Measurements from ENCODE around the gene TLR7. TPM values are rescaled to one million over a fixed set of nuclear protein-coding genes. Genes with fewer than 3 reads are reported as not detected.

Gene TLR7
- polyA plus RNA-seq, 2 of the 4 experiments (the other 2 are of a cell fraction): not detected

DNA sequence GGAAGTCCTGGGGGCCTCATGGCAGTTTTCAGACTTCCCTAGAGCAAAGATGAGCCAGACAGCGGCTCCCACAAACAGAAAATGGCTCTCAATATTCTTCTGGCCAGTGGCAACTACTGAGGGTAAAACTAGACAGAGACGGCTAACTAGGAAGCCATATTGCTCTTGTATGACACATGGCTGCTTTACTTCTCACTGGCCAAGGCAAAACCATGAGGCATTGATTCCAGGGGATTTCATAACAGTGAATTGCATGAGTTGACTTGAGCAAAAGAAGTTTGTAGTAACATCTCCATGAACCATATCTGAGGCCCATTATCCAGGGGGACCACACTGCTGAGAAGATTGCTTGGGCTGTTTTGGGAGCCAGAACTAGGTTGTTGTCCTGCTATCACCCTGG, 25.8 kb downstream of the TLR7 start:
- no peak for DNase-seq (ENCODE audit: low read depth in 1 of 2, low spot score in 1 of 2)
- no peaks in the 10 kb centered on the region for H3K4me1 ChIP-seq
- no peak overlapping the region for H3K4me3 ChIP-seq
- no peak for FAIRE-seq
- ATAC-seq: no peak
- CTCF ChIA-PET: no interaction called here
- POLR2A ChIA-PET: no interaction called here
- H3K4me2 ChIP-seq: no peak overlapping the region
- TF ChIP-seq, protein P1, sequence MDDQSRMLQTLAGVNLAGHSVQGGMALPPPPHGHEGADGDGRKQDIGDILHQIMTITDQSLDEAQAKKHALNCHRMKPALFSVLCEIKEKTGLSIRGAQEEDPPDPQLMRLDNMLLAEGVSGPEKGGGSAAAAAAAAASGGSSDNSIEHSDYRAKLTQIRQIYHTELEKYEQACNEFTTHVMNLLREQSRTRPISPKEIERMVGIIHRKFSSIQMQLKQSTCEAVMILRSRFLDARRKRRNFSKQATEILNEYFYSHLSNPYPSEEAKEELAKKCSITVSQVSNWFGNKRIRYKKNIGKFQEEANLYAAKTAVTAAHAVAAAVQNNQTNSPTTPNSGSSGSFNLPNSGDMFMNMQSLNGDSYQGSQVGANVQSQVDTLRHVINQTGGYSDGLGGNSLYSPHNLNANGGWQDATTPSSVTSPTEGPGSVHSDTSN (IDR thresholded peaks at IDR 0.05): no peak
- TF ChIP-seq HOXB5 (CRISPR knock-in tag; IDR thresholded peaks at IDR 0.05): no peak
- TF ChIP-seq ZC3H11A (IDR thresholded peaks at IDR 0.05): no peak
- TF ChIP-seq, protein P2, sequence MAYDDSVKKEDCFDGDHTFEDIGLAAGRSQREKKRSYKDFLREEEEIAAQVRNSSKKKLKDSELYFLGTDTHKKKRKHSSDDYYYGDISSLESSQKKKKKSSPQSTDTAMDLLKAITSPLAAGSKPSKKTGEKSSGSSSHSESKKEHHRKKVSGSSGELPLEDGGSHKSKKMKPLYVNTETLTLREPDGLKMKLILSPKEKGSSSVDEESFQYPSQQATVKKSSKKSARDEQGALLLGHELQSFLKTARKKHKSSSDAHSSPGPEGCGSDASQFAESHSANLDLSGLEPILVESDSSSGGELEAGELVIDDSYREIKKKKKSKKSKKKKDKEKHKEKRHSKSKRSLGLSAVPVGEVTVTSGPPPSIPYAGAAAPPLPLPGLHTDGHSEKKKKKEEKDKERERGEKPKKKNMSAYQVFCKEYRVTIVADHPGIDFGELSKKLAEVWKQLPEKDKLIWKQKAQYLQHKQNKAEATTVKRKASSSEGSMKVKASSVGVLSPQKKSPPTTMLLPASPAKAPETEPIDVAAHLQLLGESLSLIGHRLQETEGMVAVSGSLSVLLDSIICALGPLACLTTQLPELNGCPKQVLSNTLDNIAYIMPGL (CRISPR knock-in tag; IDR thresholded peaks at IDR 0.05; ENCODE audit: borderline replicate concordance): no peak
- TF ChIP-seq, protein P3, sequence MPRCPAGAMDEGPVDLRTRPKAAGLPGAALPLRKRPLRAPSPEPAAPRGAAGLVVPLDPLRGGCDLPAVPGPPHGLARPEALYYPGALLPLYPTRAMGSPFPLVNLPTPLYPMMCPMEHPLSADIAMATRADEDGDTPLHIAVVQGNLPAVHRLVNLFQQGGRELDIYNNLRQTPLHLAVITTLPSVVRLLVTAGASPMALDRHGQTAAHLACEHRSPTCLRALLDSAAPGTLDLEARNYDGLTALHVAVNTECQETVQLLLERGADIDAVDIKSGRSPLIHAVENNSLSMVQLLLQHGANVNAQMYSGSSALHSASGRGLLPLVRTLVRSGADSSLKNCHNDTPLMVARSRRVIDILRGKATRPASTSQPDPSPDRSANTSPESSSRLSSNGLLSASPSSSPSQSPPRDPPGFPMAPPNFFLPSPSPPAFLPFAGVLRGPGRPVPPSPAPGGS (IDR thresholded peaks at IDR 0.05): no peak
- TF ChIP-seq FOSB (CRISPR knock-in tag; IDR thresholded peaks at IDR 0.05): no peak
- TF ChIP-seq ZFP36 (IDR thresholded peaks at IDR 0.05; ENCODE audit: borderline replicate concordance, partially characterized antibody): no peak
- TF ChIP-seq REST (IDR thresholded peaks at IDR 0.05): no peak
- no peak for TF ChIP-seq HDAC2 (IDR thresholded peaks at IDR 0.05)
- no peak for TF ChIP-seq SREBF2 (IDR thresholded peaks at IDR 0.05)
- no peak for TF ChIP-seq PHF8 (IDR thresholded peaks at IDR 0.05; ENCODE audit: borderline replicate concordance, low read depth)
- no peak for TF ChIP-seq KDM5A (IDR thresholded peaks at IDR 0.05)
- TF ChIP-seq MAFK (IDR thresholded peaks at IDR 0.05; ENCODE audit: partially characterized antibody): no peak
- no peaks in the 10 kb centered on the region for H3K9me3 ChIP-seq
- H3K27ac ChIP-seq: no peak overlapping the region
- WGBS (ENCODE audit: missing lambda C conversion rate): 58% methylated on average over 2 of the region's 2 CpGs

DNA sequence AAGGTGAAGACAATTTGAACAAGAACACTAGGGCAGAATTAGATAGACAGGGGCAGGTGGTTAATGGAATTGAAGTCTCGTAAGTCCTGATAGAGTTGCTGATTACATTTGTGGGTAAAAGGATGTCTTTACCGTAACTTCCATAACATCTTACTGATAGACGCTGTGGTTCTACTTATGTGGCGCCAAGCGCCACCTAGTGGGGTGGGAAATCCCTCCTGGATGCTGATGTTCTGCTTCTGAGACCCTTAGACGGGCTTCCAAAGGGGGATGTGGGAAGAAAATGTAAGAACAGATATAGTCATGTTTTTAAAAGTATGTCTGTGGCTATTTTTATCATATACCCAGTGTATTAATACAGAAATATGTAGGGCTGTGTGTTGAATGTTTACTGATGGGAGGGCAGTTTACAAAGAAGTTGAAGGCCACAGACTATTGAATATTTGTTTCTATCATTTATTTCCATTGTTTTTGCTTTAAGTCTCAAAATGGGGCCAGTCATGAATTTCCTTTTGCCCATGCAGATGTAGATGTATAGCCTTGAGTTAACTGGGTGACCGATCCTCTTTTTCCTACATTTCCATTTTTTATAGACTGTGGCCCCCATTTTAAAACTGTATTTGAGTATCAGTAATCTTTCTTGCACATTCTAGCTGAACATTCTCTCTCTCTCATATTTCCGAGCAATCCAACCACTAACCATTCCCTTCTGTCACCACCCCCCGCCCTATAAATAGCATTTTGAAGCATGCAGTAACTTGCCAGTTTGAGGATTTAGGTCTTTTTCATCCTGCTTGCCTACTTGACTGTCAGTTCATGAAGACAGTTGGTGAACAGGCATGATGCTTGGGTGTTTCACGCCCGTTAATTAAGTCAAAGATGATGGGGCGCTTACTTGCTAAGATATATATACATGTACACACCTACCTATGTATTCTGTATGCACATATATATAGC, 27.5 kb downstream of the TLR7 start:
- no peaks in the 10 kb centered on the region for H3K9me3 ChIP-seq
- H3K4me1 ChIP-seq: no peaks in the 10 kb centered on the region
- DNase-seq (ENCODE audit: low read depth in 1 of 2, low spot score in 1 of 2) (peak; percentile 21 to 33), ATAC-seq (peak in 1 of 2 experiments; percentile 69; a peak in 3 of 6 replicates), FAIRE-seq (no peak)
- no peak overlapping the region for H3K4me3 ChIP-seq
- H3K4me2 ChIP-seq: no peak overlapping the region
- no peak overlapping the region for H3K27ac ChIP-seq
- WGBS (ENCODE audit: missing lambda C conversion rate): 56% methylated on average over 12 of the region's 12 CpGs
- ChIA-PET CTCF (no interaction called here), POLR2A (no interaction called here)
- TF ChIP-seq, protein P4, sequence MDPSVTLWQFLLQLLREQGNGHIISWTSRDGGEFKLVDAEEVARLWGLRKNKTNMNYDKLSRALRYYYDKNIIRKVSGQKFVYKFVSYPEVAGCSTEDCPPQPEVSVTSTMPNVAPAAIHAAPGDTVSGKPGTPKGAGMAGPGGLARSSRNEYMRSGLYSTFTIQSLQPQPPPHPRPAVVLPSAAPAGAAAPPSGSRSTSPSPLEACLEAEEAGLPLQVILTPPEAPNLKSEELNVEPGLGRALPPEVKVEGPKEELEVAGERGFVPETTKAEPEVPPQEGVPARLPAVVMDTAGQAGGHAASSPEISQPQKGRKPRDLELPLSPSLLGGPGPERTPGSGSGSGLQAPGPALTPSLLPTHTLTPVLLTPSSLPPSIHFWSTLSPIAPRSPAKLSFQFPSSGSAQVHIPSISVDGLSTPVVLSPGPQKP (IDR thresholded peaks at IDR 0.05; ENCODE audit: low read depth, low read length): no peak
- TF ChIP-seq NR3C1 (IDR thresholded peaks at IDR 0.05) (no peak), CHD2 (IDR thresholded peaks at IDR 0.05; ENCODE audit: low read length, partially characterized antibody) (no peak), JUNB (IDR thresholded peaks at IDR 0.05) (no peak), POLR2AphosphoS2 (conservative IDR thresholded peaks at IDR 0.05; ENCODE audit: low read length) (no peak), ESRRA (IDR thresholded peaks at IDR 0.05; ENCODE audit: borderline replicate concordance, low read length) (no peak), MYC (IDR thresholded peaks at IDR 0.05; ENCODE audit: borderline replicate concordance, low read length) (no peak), PHF8 (IDR thresholded peaks at IDR 0.05; ENCODE audit: borderline replicate concordance, low read depth) (no peak), RNF2 (IDR thresholded peaks at IDR 0.05; ENCODE audit: borderline replicate concordance, low read depth) (no peak), KDM5A (IDR thresholded peaks at IDR 0.05) (no peak), HEYL (CRISPR knock-in tag; IDR thresholded peaks at IDR 0.05) (no peak), RAD21 (conservative IDR thresholded peaks at IDR 0.05 in 1 of 2, IDR thresholded peaks at IDR 0.05 in 1 of 2) (peak; percentile 46 to 53; a peak in 4 of 5 replicates)
- TF ChIP-seq, protein P5, sequence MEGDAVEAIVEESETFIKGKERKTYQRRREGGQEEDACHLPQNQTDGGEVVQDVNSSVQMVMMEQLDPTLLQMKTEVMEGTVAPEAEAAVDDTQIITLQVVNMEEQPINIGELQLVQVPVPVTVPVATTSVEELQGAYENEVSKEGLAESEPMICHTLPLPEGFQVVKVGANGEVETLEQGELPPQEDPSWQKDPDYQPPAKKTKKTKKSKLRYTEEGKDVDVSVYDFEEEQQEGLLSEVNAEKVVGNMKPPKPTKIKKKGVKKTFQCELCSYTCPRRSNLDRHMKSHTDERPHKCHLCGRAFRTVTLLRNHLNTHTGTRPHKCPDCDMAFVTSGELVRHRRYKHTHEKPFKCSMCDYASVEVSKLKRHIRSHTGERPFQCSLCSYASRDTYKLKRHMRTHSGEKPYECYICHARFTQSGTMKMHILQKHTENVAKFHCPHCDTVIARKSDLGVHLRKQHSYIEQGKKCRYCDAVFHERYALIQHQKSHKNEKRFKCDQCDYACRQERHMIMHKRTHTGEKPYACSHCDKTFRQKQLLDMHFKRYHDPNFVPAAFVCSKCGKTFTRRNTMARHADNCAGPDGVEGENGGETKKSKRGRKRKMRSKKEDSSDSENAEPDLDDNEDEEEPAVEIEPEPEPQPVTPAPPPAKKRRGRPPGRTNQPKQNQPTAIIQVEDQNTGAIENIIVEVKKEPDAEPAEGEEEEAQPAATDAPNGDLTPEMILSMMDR (IDR thresholded peaks at IDR 0.05): peak; percentile 50

Data from A549 (cell line).